Raji (cell line): Measurements from ENCODE around the gene ANK3.

Experiments used
- POLR2A ChIP-seq: IDR thresholded peaks from 2 replicates; pipeline ENCODE4 v1.6.1; 2011; ENCODE audit warnings: low read depth, low read length, control low read depth; ENCODE audit not compliant: insufficient read depth

Gene ANK3

DNA sequence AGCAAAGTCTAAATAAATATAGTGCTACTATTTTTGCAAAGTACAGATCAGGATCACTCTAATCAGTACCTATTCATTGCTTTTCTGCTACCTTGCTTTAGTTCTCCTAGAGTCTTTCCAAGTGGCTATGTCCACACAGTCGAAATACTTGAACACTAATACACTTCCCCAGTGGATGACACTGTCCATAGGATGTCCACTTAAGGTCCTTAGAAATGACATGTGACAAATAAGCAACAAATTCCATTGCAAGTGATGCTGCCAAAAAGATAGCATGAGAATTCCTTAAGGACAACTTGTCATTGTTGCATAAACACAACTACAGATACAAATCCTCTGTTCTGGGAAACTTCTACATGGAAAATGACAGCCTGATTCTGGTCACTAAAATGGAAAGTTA lies 93.6 kb downstream of the ANK3 start:
- no peak for TF ChIP-seq POLR2A

GRCh38 chr10:60295028-60295937 lies 94.4 kb downstream of the ANK3 start:
- TF ChIP-seq POLR2A, result no peak

DNA sequence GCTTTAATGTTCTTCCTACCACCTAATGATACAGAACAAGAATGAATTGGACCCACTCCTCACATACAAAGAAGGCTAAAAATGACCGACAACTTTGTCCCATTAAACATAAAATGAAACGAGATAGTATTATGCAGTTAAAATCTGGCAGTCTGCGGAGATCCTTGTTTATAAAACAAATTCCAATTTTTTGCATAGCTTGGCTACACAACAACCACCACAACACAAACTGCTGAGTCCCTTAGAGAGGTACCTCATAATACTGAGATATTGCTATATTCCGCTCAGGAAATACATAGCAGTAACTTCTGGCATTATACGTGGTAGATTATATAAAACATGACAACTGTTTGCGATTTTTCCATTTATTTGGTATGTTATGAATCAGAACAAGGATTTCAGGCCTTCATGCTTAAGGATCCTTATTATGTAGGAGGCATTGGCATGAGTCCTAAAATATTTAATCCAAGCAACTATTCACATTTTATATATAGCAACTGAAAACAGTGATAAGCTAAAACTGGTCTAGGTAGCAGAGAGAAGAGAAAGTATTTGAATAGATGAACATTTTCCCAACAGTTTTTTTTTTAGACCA lies 96.0 kb downstream of the ANK3 start:
- no peak for TF ChIP-seq POLR2A

DNA sequence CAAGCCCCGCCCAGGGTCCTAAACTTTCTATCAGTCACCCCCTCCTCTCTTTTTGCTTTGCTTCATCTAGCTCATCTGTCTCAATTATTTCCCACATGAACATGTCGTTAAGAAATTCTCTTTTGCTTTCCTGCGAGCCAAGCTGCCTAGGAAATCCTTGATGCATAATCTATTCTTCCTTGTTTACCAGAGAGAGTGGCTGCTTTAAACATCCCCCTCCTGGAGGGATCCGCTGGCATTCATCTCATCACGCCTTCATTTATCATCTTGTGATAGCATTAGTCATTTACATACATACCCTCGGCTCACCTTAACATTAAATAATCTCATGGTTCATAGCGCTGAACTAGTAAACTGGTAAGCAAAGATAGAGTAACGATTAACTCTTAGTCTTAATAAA lies 96.7 kb downstream of the ANK3 start:
- TF ChIP-seq POLR2A, result no peak

GRCh38 chr10:60291344-60291930 lies 98.2 kb downstream of the ANK3 start:
- no peak for TF ChIP-seq POLR2A

DNA sequence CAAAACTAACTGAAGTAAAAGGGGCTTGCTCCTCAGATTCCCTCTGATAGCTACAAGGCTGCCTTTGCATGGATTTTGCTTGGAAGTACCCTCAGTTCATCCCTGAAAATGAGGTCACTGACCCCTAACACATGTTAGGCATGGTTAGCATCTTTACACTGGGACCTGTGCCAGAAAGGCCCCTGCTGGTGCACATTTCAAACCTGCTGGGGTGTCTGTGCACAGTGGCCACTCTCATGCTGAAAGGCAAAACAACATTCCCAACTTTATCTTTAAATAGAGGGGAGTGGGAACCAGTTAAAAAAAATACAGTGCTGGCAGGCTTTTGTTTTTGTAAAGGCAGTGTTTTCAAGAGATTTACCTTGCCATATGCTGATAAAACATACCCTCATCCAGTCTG lies 99.1 kb downstream of the ANK3 start:
- no peak for TF ChIP-seq POLR2A

DNA sequence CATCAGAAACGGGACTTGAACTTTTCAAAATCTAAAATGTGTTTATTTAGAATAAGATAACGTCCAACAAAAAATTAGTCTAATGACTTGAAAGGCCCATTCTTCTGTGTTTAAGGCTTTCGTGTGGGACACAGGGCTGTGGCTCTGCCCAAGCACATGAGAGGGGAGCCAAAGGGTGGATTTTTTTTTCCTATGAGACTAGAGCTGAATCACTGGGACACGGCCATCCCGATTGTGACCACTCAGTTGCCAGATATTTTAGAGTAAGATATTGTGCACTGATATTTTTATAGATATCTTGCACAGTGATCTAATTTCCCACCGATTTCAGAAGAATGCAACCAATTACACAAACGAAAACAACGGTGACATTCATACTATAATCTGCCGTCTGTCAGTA lies 99.9 kb downstream of the ANK3 start:
- TF ChIP-seq POLR2A, result no peak

GRCh38 chr10:60288256-60288655 lies 101.4 kb downstream of the ANK3 start:
- no peak for TF ChIP-seq POLR2A

DNA sequence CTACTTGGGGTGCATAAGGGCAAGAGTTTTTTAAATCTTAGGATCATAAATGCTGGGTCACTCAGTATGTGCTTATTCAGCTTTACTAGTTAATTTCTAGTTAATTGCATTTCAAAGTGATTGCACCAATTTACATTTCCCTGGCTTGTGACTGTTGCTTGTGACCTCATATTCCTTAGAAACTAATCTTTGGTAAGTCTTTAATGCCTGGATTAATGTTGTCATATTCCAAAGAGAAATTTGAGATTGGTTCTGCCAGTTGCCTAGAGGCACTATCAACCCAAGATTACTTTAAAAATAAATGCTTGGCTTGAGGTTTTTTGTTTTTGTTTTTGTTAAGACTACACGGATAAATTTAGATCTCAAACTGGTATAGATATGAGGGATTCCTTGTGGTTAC lies 103.1 kb downstream of the ANK3 start:
- TF ChIP-seq POLR2A, result no peak

DNA sequence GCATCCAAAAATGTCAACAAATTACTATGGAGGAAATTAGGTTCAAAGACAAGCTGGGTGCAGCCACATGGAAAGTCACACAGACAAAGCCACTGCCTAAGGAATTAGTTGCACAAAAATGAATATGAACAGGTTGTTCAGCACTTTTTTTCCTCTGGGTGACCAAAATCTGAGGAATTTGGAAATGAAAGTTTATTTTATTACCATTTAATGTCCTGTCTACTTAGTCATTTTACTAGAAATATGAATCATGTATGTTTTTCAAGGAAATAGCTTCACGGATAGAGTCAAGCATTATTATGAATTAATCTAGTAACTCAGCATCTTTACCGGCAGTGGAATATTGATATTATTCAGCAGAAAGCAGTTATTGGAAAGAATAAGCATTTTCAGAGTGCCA lies 106.3 kb downstream of the ANK3 start:
- TF ChIP-seq POLR2A, result no peak

DNA sequence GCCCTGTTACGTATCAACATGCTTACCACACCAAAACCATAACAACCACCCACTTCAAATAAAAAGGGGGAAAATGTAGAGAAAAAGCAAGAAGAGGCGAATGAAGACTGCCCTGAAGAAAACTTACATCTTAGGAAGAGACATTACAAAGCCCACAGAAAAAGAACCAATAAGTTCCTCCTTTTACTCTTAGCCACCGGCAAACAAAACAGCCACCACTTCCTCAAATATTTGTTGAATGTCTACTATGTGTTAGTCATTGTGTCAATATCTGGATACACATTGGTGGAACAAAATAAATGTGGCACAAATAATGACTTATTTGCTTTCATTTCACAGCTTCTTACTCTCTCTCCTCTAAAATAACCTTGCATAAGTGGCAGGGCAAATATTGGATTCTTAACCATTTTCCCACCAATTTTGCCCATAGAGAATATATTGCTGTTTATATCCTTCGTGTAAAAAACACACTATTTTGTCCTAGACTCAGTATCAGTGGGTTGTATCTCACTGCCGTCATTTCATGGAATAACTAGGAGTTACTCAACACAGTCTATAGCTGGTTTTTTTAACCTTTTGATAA lies 106.8 kb downstream of the ANK3 start:
- no peak for TF ChIP-seq POLR2A

DNA sequence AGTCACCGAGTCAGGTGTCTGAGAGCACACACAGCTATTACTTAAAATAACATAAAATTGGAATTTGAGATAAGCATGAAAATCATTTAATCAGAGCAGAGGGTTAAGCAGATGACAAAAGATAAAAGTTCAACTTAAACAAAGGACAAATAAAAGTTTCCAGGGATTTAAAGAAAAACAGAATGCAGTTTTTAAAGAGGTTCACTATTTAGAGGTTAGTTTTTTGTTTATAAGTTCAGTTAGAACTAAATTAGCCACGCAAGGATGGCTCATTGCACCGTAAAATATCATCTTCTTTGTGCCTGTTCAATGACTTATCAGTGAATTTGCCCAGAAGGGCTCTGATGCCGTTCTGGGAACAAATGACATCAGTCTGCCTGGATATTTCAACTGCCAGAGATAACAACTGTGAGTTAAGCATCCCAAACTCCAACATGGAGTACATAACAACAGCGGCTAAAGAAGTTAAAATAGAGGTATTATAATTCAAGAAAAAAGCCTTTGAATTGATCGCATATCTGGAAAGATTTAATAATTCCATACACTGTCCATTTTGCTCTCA lies 107.8 kb downstream of the ANK3 start:
- no peak for TF ChIP-seq POLR2A

- no peak for TF ChIP-seq POLR2A
Observed at GRCh38 chr10:60281331-60281730, 108.3 kb downstream of the ANK3 start.

DNA sequence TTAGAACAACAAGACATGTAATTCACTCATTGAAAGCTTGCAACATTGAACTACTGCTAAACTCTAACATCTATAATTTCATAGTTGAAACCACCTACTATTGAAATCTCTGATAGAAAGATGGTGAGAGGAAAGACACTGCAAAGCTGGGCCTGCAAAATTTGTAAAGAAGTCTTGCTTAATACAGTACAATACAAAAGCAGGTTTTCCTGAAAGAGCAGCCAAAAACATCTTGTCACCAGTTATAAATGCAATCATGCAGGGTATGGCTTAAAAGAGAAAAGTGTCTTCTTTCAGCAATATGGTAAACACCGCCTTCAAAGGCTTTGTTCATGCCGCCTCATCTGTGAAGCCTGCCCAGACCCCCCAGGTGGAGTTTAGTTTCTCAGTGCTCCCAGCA lies 109.2 kb downstream of the ANK3 start:
- TF ChIP-seq POLR2A, result no peak

- TF ChIP-seq POLR2A, result no peak
Observed at GRCh38 chr10:60277656-60278055, 112.0 kb downstream of the ANK3 start.

- TF ChIP-seq POLR2A, result no peak
Observed at GRCh38 chr10:60276232-60276631, 113.4 kb downstream of the ANK3 start.

- no peak for TF ChIP-seq POLR2A
Observed at GRCh38 chr10:60271319-60272040, 118.2 kb downstream of the ANK3 start.
